ENCODE results near the gene FAM149B1. TPM values are rescaled to one million over a fixed set of nuclear protein-coding genes. Genes with fewer than 3 reads are reported as not detected.
A peak's percentile ranks its signal among the peaks of the same experiment; 100 is the strongest.

FAM149B1 gene
- total and polyA plus RNA-seq, 10 of the 15 experiments (the other 5 are each of a cell fraction or from before 2014, with no cell fraction given), result 6.6 to 20.9 (median 11.2) TPM

DNA sequence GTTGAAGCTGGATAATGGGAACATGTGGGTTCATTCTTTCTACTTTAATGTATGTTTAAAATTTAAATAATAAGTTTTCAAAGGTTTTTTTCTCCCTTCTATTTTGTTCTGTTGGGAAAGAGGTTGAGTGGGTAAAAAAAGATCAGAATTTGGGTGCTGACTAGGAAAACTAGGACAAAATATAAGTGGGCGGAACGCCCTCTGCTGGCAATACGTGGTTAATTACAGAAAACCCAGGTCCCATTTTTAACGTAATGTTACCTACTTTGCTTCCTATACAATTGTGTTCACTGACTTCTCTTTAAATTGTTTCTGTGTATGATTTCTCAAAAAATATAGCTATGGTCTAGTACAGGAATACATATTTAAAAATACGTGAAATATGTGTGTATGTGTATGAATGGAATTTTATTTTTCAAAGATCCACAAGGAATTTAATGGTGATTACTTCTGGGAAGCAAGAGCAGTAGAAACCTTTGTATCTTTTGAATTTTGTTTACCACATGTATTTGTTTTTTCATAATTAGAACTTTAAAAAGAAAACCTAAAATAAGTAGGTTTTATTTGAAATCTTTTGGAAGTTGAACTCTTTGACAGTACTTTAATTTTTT is 8.8 kb upstream of the FAM149B1 start:
- RAD21 ChIA-PET (ENCODE audit: unreplicated experiment), result interaction anchor here (0.5 to 4.4 kb wide), 8 partner anchors 21 to 121 kb away, joined by 3 to 58 read pairs (median 4); partner anchors contain the start of gene P4HA1
- no peaks in the 10 kb centered on the region for H3K4me1 ChIP-seq (ENCODE audit: control insufficient read depth, insufficient read depth, low read length)
- H4K20me1 ChIP-seq (ENCODE audit: control insufficient read depth, insufficient read depth), result no peaks in the 10 kb centered on the region
- no peak overlapping the region for H3K4me2 ChIP-seq (ENCODE audit: control insufficient read depth, insufficient read depth)
- H3K9me3 ChIP-seq (replicated peaks; ENCODE audit: control insufficient read depth, insufficient read depth, low read length), result no peaks in the 10 kb centered on the region; the same call in 2 of the 3 replicates
- CTCF ChIA-PET, result interaction anchor here (0.6 to 5.3 kb wide), 29 partner anchors 8 to 238 kb away, joined by 3 to 110 read pairs (median 5); partner anchors contain the start of genes FAM149B1, NUDT13 and P4HA1
- peaks cover 0 to 14% of the 10 kb centered on the region in 2 experiments; a peak in 3 of 4 replicates for H3K36me3 ChIP-seq (ENCODE audit: control insufficient read depth in 2 of 2, insufficient read depth in 2 of 2, low read length in 1 of 2)
- H2AFZ ChIP-seq (ENCODE audit: control insufficient read depth, low read depth, low read length), result no peak overlapping the region
- H3K9ac ChIP-seq (ENCODE audit: control insufficient read depth, insufficient read depth, low read length), result no peak overlapping the region
- in situ Hi-C loops (cut with MboI) (no loop called here), intact Hi-C loops (cut with micrococcal nuclease; ENCODE audit: unreplicated experiment) (loop anchor here (2.0 kb wide), 1 partner anchor 62 kb away; the partner anchor contains the start of gene P4HA1)
- ATAC-seq, result peak; percentile 53; the same call in 2 of the 3 replicates
- H3K27ac ChIP-seq (ENCODE audit: control insufficient read depth, insufficient read depth), result no peak overlapping the region
- 2% methylated on average over 5 of the region's 5 CpGs for WGBS (ENCODE audit: insufficient coverage, insufficient replicate concordance, low lambda C conversion rate, missing lambda C conversion rate)
- POLR2A ChIA-PET, result interaction anchor here (0.6 to 2.0 kb wide), 2 partner anchors 63 to 100 kb away, joined by 4 to 13 read pairs; partner anchors contain the start of gene P4HA1
- SMC1A ChIA-PET (ENCODE audit: uncharacterized antibody, unreplicated experiment), result interaction anchor here (0.9 to 4.0 kb wide), 14 partner anchors 9 to 162 kb away, joined by 3 to 61 read pairs (median 6); partner anchors contain the start of genes ECD, FAM149B1, NUDT13 and P4HA1
- TF ChIP-seq CHD2 (IDR thresholded peaks at IDR 0.05; ENCODE audit: borderline replicate concordance, low read depth, low read length) (no peak), ZNF384 (IDR thresholded peaks at IDR 0.05; ENCODE audit: borderline replicate concordance, low read depth, low read length) (peak; percentile 24; the same call in 1 of the 2 replicates), RUNX3 (IDR thresholded peaks at IDR 0.05; ENCODE audit: low read length) (peak; percentile 46; the same call in 1 of the 2 replicates), FOS (IDR thresholded peaks at IDR 0.05; ENCODE audit: borderline replicate concordance, extremely low read depth, insufficient read length) (no peak), MYB (IDR thresholded peaks at IDR 0.05; ENCODE audit: borderline replicate concordance, low read depth, low read length) (no peak), SMC3 (IDR thresholded peaks at IDR 0.05; ENCODE audit: borderline replicate concordance, low read length) (peak; percentile 64; the same call in 1 of the 2 replicates), HCFC1 (IDR thresholded peaks at IDR 0.05; ENCODE audit: low read length) (no peak), ETV6 (conservative IDR thresholded peaks at IDR 0.05 in 1 of 2, IDR thresholded peaks at IDR 0.05 in 1 of 2; ENCODE audit: borderline replicate concordance in 1 of 2, low read depth in 1 of 2) (no peak), ATF7 (IDR thresholded peaks at IDR 0.05; ENCODE audit: low read depth) (no peak), YY1 (IDR thresholded peaks at IDR 0.05; ENCODE audit: low read depth, low read length) (0 out of 2 replicates have a peak, but pooled peaks have one; percentile 37), RAD21 (IDR thresholded peaks at IDR 0.05; ENCODE audit: insufficient read depth, low read depth, low read length) (peak; percentile 73)
- TF ChIP-seq, protein P1, sequence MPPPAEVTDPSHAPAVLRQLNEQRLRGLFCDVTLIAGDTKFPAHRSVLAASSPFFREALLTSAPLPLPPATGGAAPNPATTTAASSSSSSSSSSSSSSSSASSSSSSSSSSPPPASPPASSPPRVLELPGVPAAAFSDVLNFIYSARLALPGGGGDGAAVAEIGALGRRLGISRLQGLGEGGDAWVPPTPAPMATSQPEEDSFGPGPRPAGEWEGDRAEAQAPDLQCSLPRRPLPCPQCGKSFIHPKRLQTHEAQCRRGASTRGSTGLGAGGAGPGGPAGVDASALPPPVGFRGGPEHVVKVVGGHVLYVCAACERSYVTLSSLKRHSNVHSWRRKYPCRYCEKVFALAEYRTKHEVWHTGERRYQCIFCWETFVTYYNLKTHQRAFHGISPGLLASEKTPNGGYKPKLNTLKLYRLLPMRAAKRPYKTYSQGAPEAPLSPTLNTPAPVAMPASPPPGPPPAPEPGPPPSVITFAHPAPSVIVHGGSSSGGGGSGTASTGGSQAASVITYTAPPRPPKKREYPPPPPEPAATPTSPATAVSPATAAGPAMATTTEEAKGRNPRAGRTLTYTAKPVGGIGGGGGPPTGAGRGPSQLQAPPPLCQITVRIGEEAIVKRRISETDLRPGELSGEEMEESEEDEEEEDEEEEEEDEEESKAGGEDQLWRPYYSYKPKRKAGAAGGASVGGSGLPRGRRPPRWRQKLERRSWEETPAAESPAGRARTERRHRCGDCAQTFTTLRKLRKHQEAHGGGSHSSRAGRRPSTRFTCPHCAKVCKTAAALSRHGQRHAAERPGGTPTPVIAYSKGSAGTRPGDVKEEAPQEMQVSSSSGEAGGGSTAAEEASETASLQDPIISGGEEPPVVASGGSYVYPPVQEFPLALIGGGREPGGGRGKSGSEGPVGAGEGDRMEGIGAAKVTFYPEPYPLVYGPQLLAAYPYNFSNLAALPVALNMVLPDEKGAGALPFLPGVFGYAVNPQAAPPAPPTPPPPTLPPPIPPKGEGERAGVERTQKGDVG (CRISPR knock-in tag; IDR thresholded peaks at IDR 0.05), result no peak
- TF ChIP-seq, protein P2, sequence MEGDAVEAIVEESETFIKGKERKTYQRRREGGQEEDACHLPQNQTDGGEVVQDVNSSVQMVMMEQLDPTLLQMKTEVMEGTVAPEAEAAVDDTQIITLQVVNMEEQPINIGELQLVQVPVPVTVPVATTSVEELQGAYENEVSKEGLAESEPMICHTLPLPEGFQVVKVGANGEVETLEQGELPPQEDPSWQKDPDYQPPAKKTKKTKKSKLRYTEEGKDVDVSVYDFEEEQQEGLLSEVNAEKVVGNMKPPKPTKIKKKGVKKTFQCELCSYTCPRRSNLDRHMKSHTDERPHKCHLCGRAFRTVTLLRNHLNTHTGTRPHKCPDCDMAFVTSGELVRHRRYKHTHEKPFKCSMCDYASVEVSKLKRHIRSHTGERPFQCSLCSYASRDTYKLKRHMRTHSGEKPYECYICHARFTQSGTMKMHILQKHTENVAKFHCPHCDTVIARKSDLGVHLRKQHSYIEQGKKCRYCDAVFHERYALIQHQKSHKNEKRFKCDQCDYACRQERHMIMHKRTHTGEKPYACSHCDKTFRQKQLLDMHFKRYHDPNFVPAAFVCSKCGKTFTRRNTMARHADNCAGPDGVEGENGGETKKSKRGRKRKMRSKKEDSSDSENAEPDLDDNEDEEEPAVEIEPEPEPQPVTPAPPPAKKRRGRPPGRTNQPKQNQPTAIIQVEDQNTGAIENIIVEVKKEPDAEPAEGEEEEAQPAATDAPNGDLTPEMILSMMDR (IDR thresholded peaks at IDR 0.05 in 2 of 3, conservative IDR thresholded peaks at IDR 0.05 in 1 of 3; ENCODE audit: control insufficient read depth in 2 of 3, extremely low read depth in 1 of 3, insufficient read depth in 1 of 3, low read depth in 3 of 3, low read length in 3 of 3), result peak; percentile 62 to 81 (median 64)
- H3K27me3 ChIP-seq (replicated peaks in 1 of 2; ENCODE audit: control insufficient read depth in 2 of 2, insufficient read depth in 2 of 2, low read length in 1 of 2), result no peaks in the 10 kb centered on the region
- H3K4me3 ChIP-seq, result no peak overlapping the region
- peaks cover 34% of the 10 kb centered on the region for H3K79me2 ChIP-seq (ENCODE audit: control insufficient read depth, insufficient read depth, low read length)
- no peak for FAIRE-seq
- BruUV-seq (replicated peaks), result TSS peak; percentile 34
- peak; percentile 30 for DNase-seq (ENCODE audit: low read depth, low spot score)
